Heart left ventricle (tissue), 13 donors: ENCODE measurements around the gene KDM6B.

Experiments used
- POLR2A ChIP-seq, 2 donors: fragments of 450-650 bp; IDR thresholded peaks; one replicate each; pipeline ENCODE4 v1.6.1; 2017; ENCODE audit warnings: antibody characterized with exemption in 2 of 2, mild to moderate bottlenecking in 2 of 2, moderate library complexity in 2 of 2
- TF ChIP-seq, protein P1 (sequence below), 12 donors: fragments of 200-600 bp; sonication (generic) in 4 of 12; IDR thresholded peaks; one replicate each; pipeline versions ENCODE4 v1.5.0 to v1.8.0; 2018 to 2022; ENCODE audit warnings: antibody characterized with exemption in 12 of 12, mild to moderate bottlenecking in 5 of 12
- donor health status: ischemic (EF 13 %, LVEDD 7.1; RV severe dilation, severe dysfunction).
- donor health status: DM: no; HTN: yes; CAD: no.
- donor health status: DM: no; HTN: no; CAD: no.
- donor health status: ischemic (EF 25% LVEDD 6.9; RV normal size, moderate dysfunction).
- donor health status: ischemic (EF 25% LVEDD 5.7; RV mildly dilated, moderate dysfunction).
- donor health status: ischemic (EF 35%, LVEDD 5.7; RV mildly dilated, moderate dysfunction).
- donor health status: nonischemic (EF 11% LVEDD 7.7; RV severe dilation, severe dysfunction).
- donor health status: DM: yes; HTN: yes; CAD: no.
- donor health status: PGD.
- donor health status: ischemic (EF 29% LVEDD 5.4; RV normal size, mild dysfunction).
- donor health status: nonischemic (EF 23%, LVEDD 6.1; RV moderate dilation, normal function).

DNA sequence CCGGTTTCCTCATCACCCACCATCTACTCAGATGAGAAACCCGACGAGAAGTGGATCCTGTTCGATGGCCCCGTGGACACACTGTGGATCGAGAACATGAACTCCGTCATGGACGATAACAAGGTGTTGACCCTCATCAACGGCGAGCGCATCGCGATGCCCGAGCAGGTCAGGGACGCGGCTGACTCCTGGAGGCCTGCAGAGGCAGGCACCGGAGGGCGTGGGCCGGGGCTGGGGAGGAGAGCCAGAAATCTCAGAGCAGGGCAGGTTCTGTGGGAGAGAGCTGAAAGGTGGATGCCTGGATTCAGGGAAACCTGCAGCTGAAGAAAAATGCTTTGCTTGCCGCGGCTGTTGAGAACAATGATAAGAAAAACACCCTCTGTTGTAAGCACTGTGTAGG lies 47.2 kb upstream of the KDM6B start:
- TF ChIP-seq, protein P1, sequence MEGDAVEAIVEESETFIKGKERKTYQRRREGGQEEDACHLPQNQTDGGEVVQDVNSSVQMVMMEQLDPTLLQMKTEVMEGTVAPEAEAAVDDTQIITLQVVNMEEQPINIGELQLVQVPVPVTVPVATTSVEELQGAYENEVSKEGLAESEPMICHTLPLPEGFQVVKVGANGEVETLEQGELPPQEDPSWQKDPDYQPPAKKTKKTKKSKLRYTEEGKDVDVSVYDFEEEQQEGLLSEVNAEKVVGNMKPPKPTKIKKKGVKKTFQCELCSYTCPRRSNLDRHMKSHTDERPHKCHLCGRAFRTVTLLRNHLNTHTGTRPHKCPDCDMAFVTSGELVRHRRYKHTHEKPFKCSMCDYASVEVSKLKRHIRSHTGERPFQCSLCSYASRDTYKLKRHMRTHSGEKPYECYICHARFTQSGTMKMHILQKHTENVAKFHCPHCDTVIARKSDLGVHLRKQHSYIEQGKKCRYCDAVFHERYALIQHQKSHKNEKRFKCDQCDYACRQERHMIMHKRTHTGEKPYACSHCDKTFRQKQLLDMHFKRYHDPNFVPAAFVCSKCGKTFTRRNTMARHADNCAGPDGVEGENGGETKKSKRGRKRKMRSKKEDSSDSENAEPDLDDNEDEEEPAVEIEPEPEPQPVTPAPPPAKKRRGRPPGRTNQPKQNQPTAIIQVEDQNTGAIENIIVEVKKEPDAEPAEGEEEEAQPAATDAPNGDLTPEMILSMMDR (IDR thresholded peaks at IDR 0.05) = no peak
- no peak for TF ChIP-seq POLR2A (IDR thresholded peaks at IDR 0.05)
